GM18873 (cell line): ENCODE results near the gene RABEP1.

Experiments
- ATAC-seq: cut with Tn5 transposase; IDR thresholded peaks from one replicate; pipeline ENCODE4 v1.9.1; 2021; ENCODE audit warnings: mild to moderate bottlenecking, moderate library complexity, moderate number of reproducible peaks; ENCODE audit not compliant: unreplicated experiment, low FRiP score

Gene RABEP1

GRCh38 chr17:5264893-5265292 is 17.2 kb upstream of the RABEP1 start:
- ATAC-seq, result no peak

- no peak for ATAC-seq
Measured at GRCh38 chr17:5269241-5269960, 12.7 kb upstream of the RABEP1 start.

GRCh38 chr17:5272322-5272721 is 9.8 kb upstream of the RABEP1 start:
- no peak for ATAC-seq

- no peak for ATAC-seq
Measured at GRCh38 chr17:5282642-5283217, 646 bp downstream of the RABEP1 start.

- no peak for ATAC-seq
Measured at GRCh38 chr17:5283571-5284315, 1.7 kb downstream of the RABEP1 start.

GRCh38 chr17:5284681-5285080 is 2.6 kb downstream of the RABEP1 start:
- ATAC-seq, result no peak

GRCh38 chr17:5286846-5287245 is 4.8 kb downstream of the RABEP1 start:
- ATAC-seq, result no peak

GRCh38 chr17:5291683-5292350 is 9.7 kb downstream of the RABEP1 start:
- no peak for ATAC-seq

- no peak for ATAC-seq
Measured at GRCh38 chr17:5297245-5297644, 15.2 kb downstream of the RABEP1 start.

GRCh38 chr17:5299383-5299782 is 17.3 kb downstream of the RABEP1 start:
- ATAC-seq, result no peak

GRCh38 chr17:5304636-5305035 is 22.6 kb downstream of the RABEP1 start:
- ATAC-seq, result no peak

- no peak for ATAC-seq
Measured at GRCh38 chr17:5309851-5310250, 27.8 kb downstream of the RABEP1 start.

- ATAC-seq, result no peak
Measured at GRCh38 chr17:5325851-5326250, 43.8 kb downstream of the RABEP1 start.

GRCh38 chr17:5329784-5330557 is 47.9 kb downstream of the RABEP1 start:
- ATAC-seq, result no peak

- ATAC-seq, result no peak
Measured at GRCh38 chr17:5330981-5331380, 48.9 kb downstream of the RABEP1 start.

GRCh38 chr17:5331506-5331905 is 49.4 kb downstream of the RABEP1 start:
- ATAC-seq, result no peak

- no peak for ATAC-seq
Measured at GRCh38 chr17:5344914-5345313, 62.8 kb downstream of the RABEP1 start.

GRCh38 chr17:5352681-5353289 is 70.7 kb downstream of the RABEP1 start:
- no peak for ATAC-seq

- ATAC-seq, result no peak
Measured at GRCh38 chr17:5354310-5354709, 72.2 kb downstream of the RABEP1 start.

GRCh38 chr17:5354886-5355415 is 72.9 kb downstream of the RABEP1 start:
- no peak for ATAC-seq
